Measurements from ENCODE around the gene FASN.

FASN gene

GRCh38 chr17:82076785-82077591 is 21.0 kb downstream of the FASN start:
- DNase-seq (ENCODE audit: low spot score), result no peak

- DNase-seq (ENCODE audit: low spot score), result no peak
Measured at GRCh38 chr17:82076018-82076784, 21.8 kb downstream of the FASN start.

DNA sequence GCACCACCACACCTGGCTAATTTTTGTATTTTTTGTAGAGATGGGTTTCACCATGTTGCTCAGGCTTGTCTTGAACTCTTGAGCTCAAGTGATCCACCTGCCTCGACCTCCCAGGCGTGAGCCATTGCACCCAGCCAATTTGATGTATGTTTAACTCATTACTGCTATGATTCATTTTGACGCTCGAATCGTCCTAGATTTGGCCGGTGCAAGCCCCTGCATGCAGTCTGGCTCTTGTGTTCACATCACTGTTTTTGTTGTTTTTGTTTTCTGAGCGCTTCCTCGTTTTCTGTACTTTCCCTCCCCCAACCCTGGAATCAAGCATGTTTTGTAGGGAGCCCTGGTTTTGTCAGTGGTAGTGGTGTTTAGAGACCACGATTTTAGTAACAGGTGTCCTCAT is 24.6 kb downstream of the FASN start:
- DNase-seq (ENCODE audit: low spot score), result no peak

GRCh38 chr17:82072827-82073226 is 25.2 kb downstream of the FASN start:
- DNase-seq (ENCODE audit: low spot score), result no peak

DNA sequence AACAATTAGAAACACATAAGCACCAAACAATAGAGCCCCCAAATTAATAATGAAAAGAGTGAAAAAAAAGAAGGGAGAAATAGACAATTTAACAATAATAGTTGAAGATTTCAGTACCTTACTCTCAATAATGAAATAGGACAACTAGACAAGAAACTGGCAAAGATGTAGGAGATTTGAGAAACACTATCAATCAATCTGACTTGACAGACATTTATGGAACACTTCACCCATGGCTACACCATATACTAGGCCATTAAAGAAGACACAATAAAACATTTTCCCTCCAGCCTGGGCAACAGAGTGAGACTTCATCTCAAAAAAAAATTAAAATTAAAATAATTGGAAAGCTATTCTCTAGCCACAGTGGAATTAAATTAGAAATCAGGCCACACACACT is 27.4 kb downstream of the FASN start:
- DNase-seq (ENCODE audit: low spot score), result no peak

DNA sequence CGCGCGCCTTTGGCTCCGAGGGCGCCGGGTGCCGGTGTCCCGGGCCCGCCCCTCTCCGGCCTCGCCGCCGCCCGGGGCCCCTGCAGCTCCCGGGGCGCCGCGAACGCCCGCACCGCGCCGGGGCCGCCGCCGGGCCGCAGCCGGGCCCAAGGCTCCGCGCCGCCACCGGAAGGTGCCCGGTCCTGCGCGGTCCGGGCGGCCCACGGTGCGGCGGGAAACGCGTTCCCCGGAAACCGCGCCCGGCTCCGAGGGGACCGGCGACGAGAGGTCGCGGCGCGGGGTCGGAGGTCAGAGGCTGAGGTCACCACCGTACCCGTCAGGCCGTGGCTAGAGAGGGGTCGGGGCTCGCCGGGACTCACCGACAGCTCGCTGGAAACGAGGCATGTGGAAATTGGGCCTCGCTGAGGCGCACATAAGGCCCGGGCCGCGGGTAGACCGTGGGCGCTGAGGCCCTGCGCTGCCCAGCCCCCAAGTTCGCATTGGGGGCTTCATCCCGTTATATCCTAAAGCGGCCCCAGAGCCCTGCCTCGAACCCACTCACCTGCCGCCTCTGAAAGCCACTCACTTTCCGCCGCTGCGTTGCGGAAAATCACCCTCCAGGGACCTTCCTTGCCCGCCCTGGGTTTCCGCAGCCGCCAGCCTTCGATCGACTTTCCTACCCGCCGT is 32.3 kb downstream of the FASN start, which contains the start of gene DUS1L:
Gene DUS1L, minus strand, starts transcription at position 167 of the 666 bp plus-strand sequence. CDS start 745 bp downstream, outside the sequence.
- DNase-seq (ENCODE audit: low spot score), result peak; percentile 90

- DNase-seq (ENCODE audit: low spot score), result no peak
Measured at GRCh38 chr17:82065193-82065637, 32.8 kb downstream of the FASN start.

DNA sequence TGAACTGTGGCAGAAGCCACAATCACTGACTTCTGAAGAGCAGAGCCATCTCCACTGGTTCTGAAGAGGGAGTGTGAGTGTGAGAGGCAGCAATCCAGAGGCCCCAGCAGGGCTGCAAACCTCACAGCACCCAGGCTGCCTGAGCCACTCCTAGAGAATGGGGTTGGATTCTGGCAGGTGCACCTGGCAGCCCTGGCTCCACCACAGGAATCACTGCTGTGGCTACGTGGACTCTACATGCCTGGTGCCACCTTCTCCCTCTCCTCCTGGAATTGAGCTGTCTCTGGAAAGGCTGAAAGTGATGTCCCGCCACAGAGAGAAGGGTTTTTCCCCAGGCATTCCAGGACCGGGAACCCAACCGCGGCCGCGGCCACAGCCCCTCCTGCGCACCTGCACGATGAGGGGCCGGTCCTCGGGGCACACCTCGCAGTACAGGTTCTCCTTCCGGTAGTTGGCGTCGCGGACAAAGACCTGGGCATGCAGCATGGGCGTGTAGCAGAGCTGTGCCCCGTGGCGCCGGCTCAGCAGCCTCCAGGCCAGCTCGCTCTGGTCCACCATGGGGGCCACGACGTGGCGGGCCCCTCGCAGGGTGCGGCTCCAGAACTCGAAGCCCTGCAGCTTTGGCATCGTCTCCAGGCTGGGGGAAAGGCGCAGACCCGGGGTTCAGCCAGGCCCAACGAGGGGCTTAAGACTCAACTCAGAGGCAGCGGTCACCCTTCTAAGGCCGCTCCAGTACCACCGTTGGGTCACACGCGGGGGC is 33.4 kb downstream of the FASN start:
- DNase-seq (ENCODE audit: low spot score), result no peak

DNA sequence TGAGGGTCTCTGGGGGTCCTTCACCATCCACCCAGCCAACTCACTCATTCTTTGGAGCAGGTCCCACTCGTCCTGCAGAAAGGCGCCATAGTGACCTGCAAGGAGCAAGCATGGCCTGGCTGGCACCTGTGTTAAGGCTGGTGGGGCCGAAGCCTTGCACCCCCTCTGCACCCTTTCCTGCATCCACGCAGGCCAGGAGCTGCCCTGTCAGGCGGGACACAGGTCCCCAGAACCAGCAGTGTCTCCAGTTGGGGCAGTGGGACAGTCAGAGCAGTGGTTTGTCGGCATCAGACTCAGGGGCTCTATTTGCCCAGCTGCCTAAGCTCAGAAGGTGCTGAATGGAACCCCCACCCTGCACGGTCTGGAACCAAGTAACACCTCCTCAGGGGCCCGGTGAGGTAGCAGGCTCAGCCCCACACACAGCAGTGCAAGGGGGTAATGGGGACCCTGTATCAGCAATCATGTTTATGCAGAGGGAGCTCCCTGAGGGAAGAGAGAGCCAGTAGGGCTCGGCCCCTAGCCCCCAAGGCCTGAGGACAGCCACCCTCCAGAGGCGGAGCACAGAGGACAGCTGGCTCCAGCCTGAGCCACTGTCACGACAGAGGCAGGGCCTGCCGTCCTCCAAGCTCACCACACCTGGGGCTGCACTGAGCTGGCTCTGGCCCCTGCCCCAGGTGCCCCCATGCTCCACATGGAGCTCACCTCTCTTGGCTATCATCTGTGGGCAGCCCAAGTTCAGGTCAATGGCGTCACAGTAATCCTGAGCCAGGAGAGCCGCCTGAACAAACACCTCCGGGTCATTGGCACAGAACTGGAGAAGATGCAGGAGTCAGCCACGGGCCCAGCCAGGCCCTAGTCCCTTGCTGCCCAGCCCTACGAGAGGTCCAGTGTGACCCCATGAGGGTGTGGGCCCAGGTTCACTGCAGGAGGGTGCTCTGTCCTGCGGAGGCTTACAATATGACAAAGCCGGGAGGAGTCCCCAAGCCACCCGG is 34.3 kb downstream of the FASN start:
- no peak for DNase-seq (ENCODE audit: low spot score)

- DNase-seq (ENCODE audit: low spot score), result no peak
Measured at GRCh38 chr17:82062984-82063368, 35.1 kb downstream of the FASN start.

GRCh38 chr17:82062076-82062983 is 35.7 kb downstream of the FASN start:
- DNase-seq (ENCODE audit: low spot score), result no peak

DNA sequence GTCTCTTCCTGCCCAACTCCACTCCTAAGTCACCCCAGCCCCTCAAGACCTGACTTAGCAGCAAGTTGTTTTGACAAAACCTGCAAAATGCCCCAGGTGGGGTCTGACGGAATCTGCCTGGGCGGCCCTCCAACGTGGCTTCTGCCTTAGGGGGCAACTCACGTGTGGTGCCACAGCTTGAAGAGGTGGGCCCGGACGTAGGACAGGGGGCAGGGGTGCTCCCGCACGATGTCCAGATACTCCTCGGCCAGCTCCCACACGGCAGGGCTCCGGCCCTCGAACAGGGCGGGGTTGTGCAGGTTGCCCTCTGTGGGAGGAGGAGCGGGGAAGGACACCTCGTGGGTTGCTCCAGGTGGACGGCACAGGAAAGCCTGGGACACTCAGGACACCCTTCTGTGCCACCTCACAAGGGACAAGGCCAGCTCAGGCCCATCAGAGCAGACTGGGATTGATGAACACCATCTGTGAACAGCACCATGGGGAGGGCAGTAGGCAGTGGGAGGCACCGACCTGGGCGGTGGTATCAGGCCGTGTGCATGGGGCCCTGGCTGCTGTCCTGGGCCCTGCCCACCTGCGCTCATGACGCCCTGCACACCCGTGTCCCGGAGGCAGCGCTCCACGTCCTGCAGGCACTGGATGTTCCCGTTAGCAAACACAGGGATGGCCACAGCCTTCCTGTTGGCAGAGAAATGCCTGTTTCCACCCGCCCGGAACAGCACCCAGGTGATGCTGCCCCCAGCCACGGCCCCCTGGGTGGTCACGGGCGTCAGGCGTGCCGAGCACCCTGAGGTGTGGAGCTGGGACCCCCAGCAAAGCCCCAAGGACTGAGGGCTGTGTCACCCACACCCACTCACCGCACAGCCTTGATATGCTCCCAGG is 36.8 kb downstream of the FASN start:
- no peak for DNase-seq (ENCODE audit: low spot score)

DNA sequence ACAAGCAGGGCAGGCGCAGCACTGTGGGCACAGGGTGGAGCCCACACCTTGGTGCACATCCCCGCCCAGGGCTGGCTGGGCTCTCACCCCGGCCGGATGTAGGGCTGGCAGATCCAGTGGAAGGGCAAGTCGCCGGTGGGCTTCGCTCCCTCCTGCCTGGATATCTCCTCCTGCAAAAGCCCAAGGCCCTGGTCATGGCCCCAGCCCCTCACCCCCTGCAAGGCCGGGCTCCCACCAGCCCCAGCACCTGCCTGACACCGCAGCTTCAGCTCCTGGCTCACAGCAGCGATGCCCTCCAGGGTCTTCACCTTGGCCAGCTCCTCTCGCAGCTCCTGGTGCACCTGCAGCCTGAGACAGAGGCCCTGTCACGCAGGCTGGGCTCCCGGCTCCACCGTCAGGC is 37.4 kb downstream of the FASN start:
- no peak for DNase-seq (ENCODE audit: low spot score)

DNA sequence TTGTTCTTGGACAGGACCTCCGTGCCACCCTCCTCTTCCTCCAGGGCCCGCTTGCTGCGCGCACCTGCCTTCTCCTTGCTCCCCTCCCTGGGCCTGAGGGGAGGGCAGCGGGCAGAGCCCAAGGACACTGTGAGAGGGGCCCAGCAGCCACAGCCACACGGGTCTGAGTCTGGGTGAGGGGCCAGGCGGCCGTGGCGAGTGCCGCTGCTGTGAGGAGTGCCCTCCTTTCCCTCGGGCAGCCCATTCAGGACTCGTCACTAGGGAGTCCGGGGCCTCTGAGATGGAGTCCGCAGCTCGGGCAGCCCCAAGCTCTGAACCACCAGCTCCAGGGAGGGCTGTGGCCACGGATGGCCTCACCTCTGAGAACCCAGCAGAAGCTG is 38.0 kb downstream of the FASN start:
- no peak for DNase-seq (ENCODE audit: low spot score)

DNA sequence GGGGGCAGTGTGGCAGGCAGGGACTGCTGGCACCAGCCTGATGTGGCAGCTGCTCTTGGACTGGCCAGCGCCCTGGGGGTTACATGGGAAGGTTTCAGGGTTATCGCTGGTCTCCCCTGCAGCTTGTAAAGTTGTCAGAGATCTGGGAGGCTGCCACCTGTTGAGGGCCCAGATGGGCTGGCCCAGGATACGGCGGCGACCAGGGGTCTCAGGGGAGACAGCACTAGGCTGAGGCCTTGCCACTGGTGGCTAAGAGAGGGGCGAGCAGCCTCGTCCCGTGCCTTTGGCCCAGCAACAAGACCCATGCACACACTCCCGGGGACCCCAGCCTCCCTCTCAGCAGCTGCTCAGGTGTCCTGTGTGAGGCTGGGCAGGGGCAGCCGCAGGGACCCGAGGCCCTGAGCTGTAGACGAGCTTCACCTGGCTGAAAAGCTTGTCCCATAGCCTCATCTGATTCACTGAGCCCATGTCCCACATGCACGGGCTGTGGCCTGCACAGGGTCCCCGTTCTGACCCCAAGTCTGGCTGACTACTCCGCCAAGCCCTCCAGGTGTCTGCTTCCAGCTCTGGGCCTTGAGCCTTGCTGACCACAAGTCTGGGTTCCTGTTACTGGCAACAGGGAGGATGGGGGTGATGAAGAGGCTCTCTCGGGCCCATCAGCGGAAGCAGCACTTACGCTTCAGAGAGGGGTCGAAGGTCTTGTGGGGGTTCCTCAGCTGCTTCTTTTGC is 38.6 kb downstream of the FASN start:
- no peak for DNase-seq (ENCODE audit: low spot score)

- DNase-seq (ENCODE audit: low spot score), result no peak
Measured at GRCh38 chr17:82058855-82059249, 39.2 kb downstream of the FASN start.

GRCh38 chr17:82058230-82058854 is 39.7 kb downstream of the FASN start:
- DNase-seq (ENCODE audit: low spot score), result no peak

Data from ecto neural progenitor cell (in vitro differentiated cells).